GM12873 (cell line): ENCODE data around the gene GNPTAB.

Experiments
- TF ChIP-seq, protein P1 (sequence below): IDR thresholded peaks from 2 replicates; pipeline ENCODE4 v1.5.1; 2012; ENCODE audit warnings: low read depth, mild to moderate bottlenecking, moderate library complexity, low read length, control low read depth; ENCODE audit not compliant: insufficient read depth; ENCODE audit errors: missing control alignments

The GNPTAB gene

GRCh38 chr12:101740980-101741379 is 89.8 kb downstream of the GNPTAB start:
- TF ChIP-seq, protein P1, sequence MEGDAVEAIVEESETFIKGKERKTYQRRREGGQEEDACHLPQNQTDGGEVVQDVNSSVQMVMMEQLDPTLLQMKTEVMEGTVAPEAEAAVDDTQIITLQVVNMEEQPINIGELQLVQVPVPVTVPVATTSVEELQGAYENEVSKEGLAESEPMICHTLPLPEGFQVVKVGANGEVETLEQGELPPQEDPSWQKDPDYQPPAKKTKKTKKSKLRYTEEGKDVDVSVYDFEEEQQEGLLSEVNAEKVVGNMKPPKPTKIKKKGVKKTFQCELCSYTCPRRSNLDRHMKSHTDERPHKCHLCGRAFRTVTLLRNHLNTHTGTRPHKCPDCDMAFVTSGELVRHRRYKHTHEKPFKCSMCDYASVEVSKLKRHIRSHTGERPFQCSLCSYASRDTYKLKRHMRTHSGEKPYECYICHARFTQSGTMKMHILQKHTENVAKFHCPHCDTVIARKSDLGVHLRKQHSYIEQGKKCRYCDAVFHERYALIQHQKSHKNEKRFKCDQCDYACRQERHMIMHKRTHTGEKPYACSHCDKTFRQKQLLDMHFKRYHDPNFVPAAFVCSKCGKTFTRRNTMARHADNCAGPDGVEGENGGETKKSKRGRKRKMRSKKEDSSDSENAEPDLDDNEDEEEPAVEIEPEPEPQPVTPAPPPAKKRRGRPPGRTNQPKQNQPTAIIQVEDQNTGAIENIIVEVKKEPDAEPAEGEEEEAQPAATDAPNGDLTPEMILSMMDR, result no peak

DNA sequence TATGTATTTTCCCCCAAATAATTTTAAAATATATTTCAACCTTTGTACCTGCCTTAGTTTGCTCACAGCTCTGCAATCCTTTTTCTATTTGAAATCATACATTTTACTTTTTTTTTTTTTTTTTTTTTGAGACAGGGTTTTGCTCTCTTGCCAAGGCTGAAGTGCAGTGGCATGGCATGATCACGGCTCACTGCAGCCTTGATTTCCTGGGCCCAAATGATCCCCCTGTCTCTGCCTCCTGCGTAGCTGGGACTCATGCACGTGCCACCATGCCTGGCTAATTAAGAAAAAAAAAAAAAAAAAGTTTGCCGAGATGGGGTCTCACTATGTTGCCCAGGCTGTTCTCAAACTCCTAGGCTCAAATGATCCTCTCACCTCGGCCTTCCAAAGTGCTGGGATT is 90.2 kb downstream of the GNPTAB start:
- TF ChIP-seq, protein P1, result no peak

- TF ChIP-seq, protein P1, result no peak
Measured at GRCh38 chr12:101738920-101739665, 91.7 kb downstream of the GNPTAB start, which contains the start of gene SYCP3. Gene SYCP3, minus strand, starts transcription at chr12:101739462. Its CDS starts 1,527 bp downstream, at chr12:101737935.

- TF ChIP-seq, protein P1, result no peak
Measured at GRCh38 chr12:101737476-101737875, 93.3 kb downstream of the GNPTAB start.

DNA sequence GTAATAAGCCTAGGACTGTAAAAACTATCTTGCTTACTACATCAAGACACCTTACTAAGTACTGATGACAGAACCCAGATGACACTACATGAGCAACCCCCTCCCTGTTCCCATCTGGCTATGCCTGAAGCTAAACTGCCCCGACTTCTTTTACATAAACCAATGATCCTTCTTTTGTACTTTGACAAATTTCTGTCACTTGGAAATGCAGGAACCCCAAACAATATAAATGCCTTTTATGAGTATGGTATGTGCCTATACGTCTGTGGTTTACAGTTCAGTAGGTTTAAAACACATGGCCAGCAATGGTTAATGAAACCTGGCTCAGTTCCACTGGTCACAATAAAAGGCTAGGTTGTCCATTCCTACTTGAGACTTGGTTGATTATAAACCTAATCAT is 97.6 kb downstream of the GNPTAB start:
- TF ChIP-seq, protein P1, result no peak

DNA sequence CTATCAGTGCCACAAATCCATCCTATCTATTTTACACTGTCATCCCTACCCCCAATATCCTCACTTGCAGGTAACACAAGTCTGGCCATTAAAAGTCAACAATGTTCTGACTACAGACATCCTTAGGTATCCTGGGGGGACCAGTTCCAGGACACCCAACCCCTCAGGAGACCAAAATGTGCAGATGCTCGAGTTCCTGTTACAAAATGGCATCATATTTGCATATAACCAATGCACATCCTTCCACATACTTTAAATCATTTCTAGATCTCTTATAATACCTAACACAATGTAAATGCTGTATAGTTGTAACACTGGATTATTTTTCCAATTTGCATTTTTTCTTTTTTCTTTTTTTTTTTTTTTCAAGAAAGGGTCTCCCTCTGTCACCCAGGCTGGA is 98.4 kb downstream of the GNPTAB start:
- TF ChIP-seq, protein P1, result no peak

GRCh38 chr12:101729842-101730241 is 100.9 kb downstream of the GNPTAB start:
- TF ChIP-seq, protein P1, result no peak
